HG02943 (cell line): ENCODE measurements around the gene TM9SF1.
"Not testable (repeated sequence)": the region's sequence is repeated elsewhere in the genome, so short reads cannot be mapped to it uniquely, and the experiment has no call there.

Experiments used
- ATAC-seq: cut with Tn5 transposase; IDR thresholded peaks from one replicate; pipeline ENCODE4 v1.9.1; 2021; ENCODE audit warnings: mild to moderate bottlenecking, low read depth, moderate library complexity; ENCODE audit not compliant: unreplicated experiment

Gene TM9SF1

DNA sequence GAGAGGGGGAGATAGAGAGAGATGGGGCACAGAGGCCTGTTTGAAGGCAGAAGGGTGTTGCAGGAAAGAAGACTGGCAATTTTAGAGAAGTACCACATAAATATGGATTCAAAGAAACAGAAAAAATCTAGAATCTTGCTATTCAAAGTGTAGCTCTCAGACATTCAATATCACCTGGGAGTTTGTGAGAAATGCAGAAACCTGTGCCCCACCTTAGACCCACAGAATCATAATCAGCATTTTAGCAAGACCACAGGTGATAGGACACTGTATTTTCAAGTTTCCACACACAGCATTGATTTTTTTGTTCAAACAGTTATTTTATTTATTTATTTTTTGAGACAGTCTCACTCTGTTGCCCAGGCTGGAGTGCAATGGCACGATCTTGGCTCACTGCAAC, 33.7 kb upstream of the TM9SF1 start:
- ATAC-seq = no peak

DNA sequence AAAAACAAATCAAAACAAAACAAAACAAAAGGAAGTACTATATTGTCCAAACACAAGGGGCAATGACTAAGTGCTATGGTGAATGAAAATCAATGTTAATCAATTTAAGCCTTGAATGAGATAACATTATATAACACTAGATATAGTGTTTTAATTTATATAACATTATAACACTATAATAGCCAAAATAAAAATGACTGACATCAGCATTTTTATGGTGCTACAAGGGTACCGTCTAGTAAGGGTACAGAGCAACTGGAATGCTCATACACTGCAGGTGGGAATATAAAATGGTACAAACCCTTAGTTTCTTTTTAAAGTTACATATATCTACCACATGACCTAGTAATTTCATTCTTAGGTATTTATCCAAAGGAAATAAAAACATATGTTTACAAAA, 31.2 kb upstream of the TM9SF1 start:
- ATAC-seq = no peak

DNA sequence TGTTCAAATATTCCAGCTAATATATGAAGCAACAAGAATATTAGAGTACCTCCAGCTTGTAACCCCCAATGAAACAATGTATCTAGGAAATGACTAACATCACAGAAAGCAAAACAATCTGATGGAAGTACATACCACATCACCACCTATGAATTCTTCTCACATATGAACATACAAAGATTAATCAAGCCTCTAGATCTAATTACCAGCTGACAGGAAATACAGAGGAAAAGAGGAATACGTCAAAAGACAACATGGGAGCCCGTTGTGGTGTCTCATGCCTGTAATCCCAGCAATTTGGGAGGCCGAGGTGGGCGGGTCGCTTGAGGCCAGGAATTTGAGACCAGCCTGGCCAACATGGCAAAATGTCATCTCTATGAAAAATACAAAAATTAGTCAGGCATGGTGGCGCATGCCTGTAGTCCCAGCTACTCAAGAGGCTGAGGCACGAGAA, 29.4 kb upstream of the TM9SF1 start:
- ATAC-seq = no peak

DNA sequence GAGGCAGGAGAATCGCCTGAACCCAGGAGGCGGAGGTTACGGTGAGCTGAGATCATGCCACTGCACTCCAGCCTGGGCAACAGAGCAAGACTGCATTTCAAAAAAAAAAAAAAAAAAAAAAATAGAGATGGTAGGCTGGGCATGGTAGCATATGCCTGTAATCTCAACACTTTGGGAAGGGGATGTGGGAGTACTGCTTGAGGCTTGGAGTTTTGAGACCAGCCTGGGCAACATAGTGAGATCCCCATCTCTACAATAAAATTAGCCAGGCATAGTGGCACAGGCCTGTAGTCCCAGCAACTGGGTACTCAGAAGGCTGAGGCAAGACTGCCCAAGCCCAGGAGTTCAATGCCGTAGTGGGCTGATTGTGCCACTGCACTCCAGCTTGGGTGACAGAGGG, 27.7 kb upstream of the TM9SF1 start:
- ATAC-seq = not testable (repeated sequence)

DNA sequence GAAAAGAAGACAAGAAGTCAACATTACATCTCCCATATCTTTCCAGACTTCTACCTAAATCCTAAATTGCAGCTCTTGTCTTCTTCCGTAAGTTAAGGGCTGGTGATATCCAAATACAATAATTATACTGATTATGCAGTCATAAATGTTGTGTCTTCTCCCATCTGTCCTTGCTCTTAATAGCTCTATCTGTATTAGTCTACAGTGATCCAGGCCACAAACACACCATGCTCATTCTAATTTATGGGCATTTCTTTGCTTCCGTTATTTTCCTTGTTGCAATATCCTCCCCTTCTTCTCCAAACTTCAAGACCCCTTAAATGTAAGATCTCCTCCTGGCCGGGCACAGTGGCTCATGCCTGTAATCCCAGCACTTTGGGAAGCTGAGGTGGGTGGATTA, 24.3 kb upstream of the TM9SF1 start:
- ATAC-seq = no peak

DNA sequence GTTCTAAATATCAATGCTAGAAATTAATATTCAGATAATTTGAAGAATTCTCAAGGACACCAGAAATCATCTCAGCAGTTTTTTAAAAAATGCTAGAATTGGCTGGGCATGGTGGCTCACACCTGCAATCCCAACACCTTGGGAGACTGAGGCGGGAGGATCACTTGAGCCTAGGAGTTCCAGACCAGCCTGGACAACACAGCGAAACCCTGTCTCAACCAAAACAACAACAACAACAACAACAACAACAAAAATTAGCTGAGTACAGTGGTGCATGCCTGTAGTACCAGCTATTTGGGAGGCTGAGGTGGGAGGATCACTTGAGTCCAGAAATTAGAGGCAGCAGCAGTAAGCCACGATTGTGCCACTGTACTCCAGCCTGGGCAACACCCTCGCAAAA, 23.8 kb upstream of the TM9SF1 start:
- no peak for ATAC-seq

DNA sequence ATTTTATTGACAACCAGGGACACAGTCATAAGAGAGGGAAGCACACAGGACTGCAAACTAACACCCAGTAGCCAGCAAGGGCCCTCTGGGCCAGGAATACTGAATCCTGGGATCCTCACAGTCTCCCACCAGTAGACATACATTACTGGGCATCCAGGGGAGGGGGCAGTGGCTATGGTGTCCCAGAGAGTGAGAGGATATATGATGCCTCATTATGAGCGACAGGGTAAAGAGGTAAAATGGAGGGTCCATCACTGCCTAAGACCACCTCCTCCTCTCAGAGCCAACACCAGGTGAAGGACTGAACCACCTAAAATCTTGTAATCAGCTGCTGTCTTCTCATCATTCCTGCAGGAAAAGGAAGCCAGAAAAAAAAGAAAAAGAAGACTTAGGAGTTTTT, 21.6 kb upstream of the TM9SF1 start:
- not testable (repeated sequence) for ATAC-seq

DNA sequence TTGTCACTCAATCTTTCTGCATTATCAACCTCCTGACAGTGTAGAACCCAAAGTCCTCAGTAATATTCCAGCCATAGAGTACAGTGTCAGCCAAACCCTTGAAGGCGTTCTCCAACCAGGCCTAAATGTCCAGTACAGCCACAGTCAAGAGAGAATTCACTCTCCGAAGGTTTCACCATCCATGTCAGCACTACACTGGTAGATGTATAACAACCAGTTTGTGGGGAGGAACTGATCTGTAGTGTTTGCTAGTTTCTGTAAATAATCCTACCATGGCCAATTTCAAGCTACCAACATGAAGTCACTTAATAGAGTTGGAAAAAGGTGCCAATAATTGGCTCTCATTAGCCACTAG, 21.1 kb upstream of the TM9SF1 start:
- no peak for ATAC-seq

DNA sequence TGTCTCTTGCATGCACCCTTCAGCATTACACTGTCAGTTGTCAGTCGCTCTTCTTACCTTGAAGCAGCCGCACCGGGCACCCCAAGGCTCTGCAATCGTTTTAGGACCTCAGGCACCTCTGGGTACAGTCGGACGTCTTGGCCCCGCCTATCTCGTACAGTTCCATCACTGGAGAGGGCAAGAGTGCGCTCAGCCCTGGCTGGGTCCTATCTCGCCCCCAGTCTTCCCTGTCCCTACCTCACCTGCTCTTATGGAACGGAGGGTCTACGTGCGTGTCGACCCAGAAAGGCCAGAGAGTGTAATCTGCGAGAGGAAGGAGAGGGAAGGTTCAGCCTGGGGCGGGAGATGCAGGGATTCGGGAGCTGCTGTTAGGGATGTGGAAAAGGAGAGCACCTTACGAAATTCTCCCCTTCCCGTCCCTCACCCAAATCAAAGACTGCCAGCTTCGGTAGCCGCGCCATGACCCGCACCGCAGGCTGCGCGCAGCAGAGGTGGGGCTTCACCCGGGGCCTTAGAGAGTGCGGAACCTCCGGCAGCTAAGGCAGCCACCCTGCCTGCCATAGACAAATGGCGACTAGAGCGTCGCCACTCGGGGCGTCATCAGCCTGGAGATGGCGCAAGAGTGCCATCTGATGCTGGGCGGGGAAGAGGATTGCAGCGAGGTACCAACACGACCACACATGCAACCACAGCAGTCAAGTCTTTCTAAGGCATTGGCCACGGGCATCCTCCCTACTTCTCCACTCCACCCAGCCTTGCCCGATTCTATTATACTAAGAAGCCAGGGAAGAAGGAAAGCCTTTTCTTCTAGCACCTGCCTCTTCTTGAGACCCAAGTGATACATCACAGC, 20.5 kb upstream of the TM9SF1 start, which contains the start of gene MDP1:
TSS of gene MDP1 (minus strand) at position 572 of the 850 bp plus-strand sequence. CDS start at position 461, 111 bp downstream.
- ATAC-seq = peak; percentile 50

DNA sequence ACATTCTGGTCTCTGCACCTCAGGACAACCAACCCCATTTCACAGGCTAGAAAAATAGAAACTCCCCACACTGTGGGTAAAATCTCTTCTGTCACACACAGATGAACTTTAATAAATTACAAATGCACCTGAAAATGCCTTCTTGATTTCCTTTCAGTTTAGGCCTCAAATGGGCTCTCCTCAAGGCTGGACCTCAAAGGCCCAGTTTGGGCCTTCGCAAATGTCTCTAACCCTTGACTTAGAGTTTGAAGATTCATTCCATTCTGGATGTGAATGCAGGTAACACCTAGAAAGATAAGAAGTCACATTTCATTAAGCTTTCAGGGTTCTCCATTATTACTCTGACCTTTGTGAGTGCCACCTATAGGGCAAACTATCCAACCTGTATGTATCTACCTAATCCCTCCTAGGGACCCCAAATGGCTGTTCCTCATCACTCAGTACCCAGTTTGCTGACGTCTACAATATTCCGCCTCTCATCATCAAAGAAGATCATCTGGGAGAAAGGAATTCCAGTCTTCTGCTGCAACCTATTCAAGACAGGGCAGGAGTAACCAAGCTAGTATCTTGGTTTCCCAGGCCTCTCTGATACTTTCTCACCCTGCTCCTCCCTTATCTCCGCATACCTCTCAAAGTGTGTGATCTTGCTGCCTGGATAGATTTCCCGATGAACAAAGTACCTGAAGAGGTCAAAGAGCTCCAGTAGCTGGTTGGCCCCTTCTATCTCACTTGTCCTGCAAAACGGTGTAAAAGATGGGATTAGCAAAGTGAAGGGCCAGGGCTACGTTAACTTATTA, 18.8 kb upstream of the TM9SF1 start:
- ATAC-seq = no peak

DNA sequence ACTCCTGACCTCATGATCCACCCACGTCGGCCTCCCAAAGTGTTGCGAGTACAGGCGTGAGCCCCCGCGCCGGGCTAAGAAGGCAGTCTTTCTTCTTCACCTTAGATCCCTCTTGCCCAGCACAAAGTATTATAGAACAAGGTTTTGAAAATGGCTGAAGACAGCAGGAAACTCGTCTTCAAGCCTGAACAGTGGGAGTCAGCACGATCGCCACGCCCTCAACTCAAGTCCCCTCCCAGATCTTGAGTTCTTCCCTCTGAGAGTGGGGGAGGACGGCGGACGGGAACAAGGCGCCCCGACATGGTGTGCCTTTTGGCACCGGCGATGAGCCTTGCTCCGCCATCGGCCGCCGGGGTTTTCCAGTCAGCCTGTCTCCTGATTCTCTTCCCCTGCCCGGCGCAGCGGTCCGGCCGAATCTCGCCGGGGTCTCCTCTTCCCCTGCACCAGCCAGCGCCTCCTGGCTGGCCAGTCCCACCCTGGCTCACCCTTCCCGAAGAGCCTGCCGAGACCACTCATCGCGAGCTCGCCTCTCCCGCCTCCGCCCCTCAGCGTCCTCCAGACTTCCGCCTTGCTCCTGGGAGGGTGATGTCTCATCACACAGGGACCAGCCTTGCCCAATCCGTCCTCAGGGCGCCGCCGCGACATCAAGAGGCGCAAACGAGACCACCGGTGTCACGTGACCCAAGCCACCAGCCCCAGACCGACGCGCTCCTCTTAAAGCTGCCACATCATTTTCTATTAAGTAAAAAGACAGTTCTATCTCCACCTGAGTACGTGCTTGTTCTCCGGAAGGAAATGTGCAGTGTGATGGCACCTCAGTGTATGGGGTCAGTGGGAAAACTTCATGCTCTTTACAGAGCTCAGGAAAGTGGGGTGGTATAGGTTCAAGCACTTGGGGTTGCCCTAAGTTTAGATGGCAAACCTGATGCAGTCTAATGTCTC, 18.0 kb upstream of the TM9SF1 start, which contains the start of gene CHMP4A:
TSS of gene CHMP4A (minus strand) at position 565 of the 942 bp plus-strand sequence. CDS start at position 516, 49 bp downstream.
- peak; percentile 76 for ATAC-seq

DNA sequence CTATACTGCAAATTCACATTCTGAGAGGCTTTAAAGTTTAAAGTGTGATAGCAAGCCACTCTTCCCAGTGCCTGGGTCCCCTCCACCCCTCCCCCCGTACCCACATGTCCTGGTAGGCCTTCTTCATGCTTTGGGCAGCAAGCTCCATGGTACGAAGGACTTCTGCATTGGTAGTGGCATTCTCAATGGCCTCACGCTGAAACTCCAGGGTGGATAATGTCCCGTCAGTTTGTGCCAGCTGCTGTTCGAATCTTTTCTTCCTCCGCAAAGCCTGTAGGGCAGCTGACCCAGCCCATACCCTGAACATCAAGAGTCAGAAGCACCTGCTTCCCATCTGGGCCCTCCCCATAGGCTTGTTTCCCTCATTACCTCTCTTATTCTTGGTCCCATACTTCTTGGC, 16.1 kb upstream of the TM9SF1 start:
- no peak for ATAC-seq

DNA sequence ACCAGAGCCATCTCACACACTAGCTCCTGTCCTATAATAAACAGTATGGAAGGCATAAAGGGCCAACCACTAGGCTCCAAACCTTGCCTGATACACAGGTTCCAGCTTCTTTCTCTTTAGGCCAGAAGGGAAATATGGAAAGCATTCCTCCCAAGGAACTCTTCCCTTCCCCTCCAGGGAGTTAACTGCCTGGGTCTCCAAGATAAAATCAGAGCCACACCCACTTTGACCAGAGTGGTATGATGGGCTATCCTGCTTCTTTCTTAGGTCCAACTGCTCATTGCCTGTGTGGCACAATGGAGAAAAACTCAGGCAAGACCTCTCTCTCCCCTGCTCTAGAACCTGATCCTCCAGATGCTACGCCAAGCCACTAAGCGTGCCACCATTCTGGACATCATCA, 12.4 kb upstream of the TM9SF1 start:
- ATAC-seq = no peak

DNA sequence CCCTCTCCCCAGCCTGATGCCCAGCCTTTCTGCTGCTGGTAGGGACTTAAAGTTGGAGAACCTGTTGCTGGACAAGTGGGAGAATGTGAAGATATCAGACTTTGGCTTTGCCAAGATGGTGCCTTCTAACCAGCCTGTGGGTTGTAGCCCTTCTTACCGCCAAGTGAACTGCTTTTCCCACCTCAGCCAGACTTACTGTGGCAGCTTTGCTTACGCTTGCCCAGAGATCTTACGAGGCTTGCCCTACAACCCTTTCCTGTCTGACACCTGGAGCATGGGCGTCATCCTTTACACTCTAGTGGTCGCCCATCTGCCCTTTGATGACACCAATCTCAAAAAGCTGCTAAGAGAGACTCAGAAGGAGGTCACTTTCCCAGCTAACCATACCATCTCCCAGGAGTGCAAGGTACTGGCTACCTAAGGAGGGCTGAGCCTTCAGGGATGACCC, 11.9 kb upstream of the TM9SF1 start:
- no peak for ATAC-seq

DNA sequence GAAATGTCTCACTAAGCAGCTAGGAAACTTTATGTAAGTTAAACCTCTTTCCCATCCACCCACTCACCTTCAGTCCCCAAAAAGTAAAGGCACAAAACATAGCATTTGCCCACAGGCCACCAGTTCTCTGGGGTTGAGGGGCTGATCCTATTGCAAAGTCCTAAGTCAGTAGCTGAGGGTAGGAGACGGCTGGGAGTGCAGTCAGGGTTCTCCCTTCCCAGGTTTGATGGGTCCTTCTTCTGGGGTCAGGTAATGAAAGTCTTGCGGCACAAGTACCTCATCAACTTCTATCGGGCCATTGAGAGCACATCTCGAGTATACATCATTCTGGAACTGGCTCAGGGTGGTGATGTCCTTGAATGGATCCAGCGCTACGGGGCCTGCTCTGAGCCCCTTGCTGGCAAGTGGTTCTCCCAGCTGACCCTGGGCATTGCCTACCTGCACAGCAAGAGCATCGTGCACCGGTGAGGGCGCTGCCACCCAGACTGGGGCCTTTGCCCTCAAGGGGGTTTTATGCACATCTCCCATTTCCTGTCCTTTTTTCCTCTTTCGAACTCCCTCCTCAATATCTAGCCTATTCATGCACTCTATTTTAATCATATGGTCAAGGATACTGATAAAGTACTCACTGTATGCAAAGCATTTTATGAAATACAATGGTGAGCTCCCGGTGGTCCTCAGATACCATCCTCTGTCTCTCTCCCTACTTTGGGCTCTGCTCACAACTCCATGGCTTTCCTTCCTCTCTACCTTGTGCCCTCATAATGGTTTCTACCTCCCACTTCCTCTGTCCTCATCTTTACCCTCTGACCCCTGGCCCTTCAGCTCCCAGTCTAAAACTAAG, 11.2 kb upstream of the TM9SF1 start:
- ATAC-seq = no peak

DNA sequence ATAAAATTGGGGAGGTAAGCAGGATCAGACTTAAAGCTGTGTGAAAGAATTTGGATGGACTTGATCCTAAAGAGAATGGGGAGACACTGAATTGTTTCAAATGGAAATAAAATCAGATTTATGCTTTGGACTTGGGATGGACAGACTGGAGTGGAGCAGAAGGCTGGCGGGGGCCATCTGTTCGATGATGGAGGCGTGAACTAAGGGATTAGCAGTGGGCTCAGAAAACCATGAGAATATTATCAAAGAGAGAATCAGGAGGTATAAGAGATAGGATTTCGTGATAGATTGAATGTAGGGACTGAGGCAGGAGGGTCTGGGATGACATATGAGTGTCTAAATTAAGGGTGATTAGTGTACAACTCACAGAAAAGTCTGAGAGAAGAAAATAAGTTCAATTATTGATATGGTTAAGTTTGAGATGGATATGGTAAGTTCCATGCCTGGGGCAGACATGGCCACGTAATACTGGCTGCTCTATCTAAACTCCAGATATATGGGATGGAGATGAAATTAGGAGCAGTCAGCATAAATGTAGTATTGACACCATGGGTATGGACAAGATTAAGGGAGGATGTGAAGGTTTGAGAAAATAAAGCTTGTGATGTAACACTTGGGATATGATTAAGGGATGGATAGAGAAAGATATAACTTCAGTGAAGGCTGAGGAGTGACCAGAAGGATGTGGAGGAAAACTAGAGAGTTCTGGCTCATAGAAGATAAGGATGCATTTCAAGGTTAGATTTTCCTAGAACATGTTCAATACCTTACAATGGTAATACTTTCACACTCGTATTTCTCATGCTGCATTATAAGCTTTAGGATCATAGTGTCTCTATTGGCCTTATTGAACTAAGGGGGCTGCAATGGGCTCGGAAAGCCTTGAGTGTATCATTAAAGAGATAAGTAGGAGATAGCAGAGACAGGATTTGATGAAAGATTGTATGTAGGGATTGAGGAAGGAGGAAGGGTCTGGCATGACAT, 9.2 kb upstream of the TM9SF1 start:
- no peak for ATAC-seq

DNA sequence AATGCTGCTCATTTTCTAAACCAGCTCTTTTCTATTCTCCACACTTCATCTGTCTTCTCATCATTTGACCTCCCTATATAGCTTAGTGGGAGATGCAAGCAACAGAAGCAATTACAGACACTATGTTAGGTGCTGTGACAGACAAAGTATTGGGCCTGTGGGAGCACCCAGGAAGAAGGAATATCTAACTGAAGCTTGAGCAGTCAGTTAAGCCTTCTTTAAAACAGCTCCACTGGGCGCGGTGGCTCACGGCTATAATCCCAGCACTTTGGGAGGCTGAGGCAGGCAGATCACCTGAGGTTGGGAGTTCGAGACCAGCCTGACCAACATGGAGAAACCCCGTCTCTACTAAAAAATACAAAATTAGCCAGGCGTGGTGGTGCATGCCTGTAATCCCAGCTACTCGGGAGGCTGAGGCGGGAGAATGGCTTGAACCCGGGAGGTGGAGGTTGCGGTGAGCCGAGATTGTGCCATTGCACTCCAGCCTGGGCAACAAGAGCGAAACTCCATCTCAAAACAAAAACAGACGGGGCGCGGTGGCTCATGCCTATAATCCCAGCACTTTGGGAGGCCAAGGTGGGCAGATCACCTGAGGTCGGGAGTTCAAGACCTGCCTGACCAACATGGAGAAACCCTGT, 8.1 kb upstream of the TM9SF1 start:
- ATAC-seq = not testable (repeated sequence)

DNA sequence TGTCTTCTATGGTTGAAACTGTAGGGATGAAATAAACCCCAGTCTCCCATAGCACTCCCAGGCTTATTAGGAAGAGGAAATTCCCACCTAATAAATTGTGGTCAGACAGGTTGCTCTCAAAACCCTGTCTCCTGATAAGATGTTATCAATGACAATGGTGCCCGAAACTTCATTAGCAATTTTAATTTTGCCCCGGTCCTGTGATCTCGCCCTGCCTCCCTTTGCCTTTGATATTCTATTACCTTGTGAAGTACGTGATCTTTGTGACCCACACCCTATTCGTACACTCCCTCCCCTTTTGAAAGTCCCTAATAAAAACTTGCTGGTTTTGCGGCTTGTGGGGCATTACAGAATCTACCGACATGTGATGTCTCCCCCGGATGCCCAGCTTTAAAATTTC, 7.3 kb upstream of the TM9SF1 start:
- ATAC-seq = not testable (repeated sequence)
